MCF 10A (cell line): ENCODE results near the gene FOXG1. TPM values are rescaled to one million over a fixed set of nuclear protein-coding genes. Genes with fewer than 3 reads are reported as not detected.

Experiments used
- BruUV-seq: library from RNA; stranded (reverse); fragments of 400-500 nt; replicated peaks from 2 replicates; lab custom pipeline; 2021; lab: Mats Ljungman, UMichigan
- CTCF ChIA-PET: fragments of 300-600 bp; sonication (Branson Sonifier 250); formaldehyde crosslinking; extraction: SDS; loops from one replicate; lab custom pipeline; 2021; ENCODE audit warnings: antibody characterized with exemption, inconsistent platforms; lab: Yijun Ruan, JAX
- POLR2A ChIA-PET: fragments of 300-600, 350-650 bp; sonication (Branson Sonifier 250); formaldehyde crosslinking; extraction: SDS; loops from one replicate; lab custom pipeline; 2020; ENCODE audit warnings: antibody characterized with exemption, inconsistent platforms; lab: Yijun Ruan, JAX
- DNase-seq: peaks from one replicate; pipeline ENCODE4 v3.0.0-alpha.2; 2018; ENCODE audit not compliant: unreplicated experiment
- H3K27ac Mint-ChIP-seq: one replicate; pipeline ENCODE4 v1.8.0; 2022; ENCODE audit warnings: mild to moderate bottlenecking, low read depth, mixed read lengths; ENCODE audit not compliant: unreplicated experiment
- H3K27me3 Mint-ChIP-seq: one replicate; pipeline ENCODE4 v1.8.0; 2022; ENCODE audit warnings: mixed read lengths; ENCODE audit not compliant: insufficient read depth, unreplicated experiment
- H3K36me3 Mint-ChIP-seq: one replicate; pipeline ENCODE4 v1.8.0; 2022; ENCODE audit warnings: mild to moderate bottlenecking, moderate library complexity, mixed read lengths; ENCODE audit not compliant: insufficient read depth, unreplicated experiment
- H3K4me1 Mint-ChIP-seq: one replicate; pipeline ENCODE4 v1.8.0; 2022; ENCODE audit warnings: mixed read lengths; ENCODE audit not compliant: insufficient read depth, unreplicated experiment
- H3K4me3 Mint-ChIP-seq: one replicate; pipeline ENCODE4 v1.8.0; 2022; ENCODE audit warnings: mild to moderate bottlenecking, moderate library complexity, mixed read lengths; ENCODE audit not compliant: unreplicated experiment
- H3K9me3 Mint-ChIP-seq: one replicate; pipeline ENCODE4 v1.8.0; 2022; ENCODE audit warnings: mixed read lengths; ENCODE audit not compliant: unreplicated experiment
- intact Hi-C: fragments of 100-400 bp; cut with micrococcal nuclease; formaldehyde crosslinking; loops from 2 replicates; pipeline ENCODE4 v1.14.1; 2022
- total RNA-seq: library from RNA; stranded (reverse); gene quantifications from 2 replicates; pipeline ENCODE4 v1.2.3, GENCODE V29; 2022
- TF ChIP-seq, protein P1 (sequence below): fragments of 200-600 bp; IDR thresholded peaks from one replicate; pipeline ENCODE4 v1.8.0; 2022; ENCODE audit warnings: antibody characterized with exemption, mild to moderate bottlenecking; ENCODE audit not compliant: unreplicated experiment

The FOXG1 gene
- total RNA-seq, 1 experiment from 2014 or later, result not detected

DNA sequence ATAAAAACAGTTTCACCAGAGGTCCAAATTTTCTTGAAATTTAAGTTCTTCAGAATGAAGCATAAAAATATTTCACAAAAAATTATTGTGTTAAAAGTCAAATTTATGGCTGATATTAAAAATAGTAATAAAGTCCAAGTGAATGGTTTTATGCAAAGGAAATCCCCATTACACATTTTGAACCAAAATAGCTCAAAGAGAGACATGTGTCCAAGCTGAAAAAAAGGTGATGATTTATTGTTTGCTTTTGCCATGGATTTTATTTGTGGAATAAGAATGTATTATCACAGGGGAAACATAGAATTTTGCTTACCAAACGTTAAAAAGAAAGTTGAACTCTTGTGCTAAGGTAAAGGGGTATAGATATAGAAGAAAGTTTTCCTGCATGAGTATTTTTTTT is 4.6 kb downstream of the FOXG1 start:
- H3K27ac Mint-ChIP-seq, result no peak overlapping the region
- TF ChIP-seq, protein P1, sequence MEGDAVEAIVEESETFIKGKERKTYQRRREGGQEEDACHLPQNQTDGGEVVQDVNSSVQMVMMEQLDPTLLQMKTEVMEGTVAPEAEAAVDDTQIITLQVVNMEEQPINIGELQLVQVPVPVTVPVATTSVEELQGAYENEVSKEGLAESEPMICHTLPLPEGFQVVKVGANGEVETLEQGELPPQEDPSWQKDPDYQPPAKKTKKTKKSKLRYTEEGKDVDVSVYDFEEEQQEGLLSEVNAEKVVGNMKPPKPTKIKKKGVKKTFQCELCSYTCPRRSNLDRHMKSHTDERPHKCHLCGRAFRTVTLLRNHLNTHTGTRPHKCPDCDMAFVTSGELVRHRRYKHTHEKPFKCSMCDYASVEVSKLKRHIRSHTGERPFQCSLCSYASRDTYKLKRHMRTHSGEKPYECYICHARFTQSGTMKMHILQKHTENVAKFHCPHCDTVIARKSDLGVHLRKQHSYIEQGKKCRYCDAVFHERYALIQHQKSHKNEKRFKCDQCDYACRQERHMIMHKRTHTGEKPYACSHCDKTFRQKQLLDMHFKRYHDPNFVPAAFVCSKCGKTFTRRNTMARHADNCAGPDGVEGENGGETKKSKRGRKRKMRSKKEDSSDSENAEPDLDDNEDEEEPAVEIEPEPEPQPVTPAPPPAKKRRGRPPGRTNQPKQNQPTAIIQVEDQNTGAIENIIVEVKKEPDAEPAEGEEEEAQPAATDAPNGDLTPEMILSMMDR, result no peak
- H3K4me1 Mint-ChIP-seq, result no peaks in the 10 kb centered on the region
- H3K27me3 Mint-ChIP-seq, result peaks cover 83% of the 10 kb centered on the region
- H3K9me3 Mint-ChIP-seq, result peaks cover 2% of the 10 kb centered on the region
- peaks cover 7% of the 10 kb centered on the region for H3K36me3 Mint-ChIP-seq
- ChIA-PET CTCF (interaction anchor here (1.0 kb wide), 1 partner anchor 17 kb away, joined by 5 read pairs; no protein-coding TSS in a partner anchor), POLR2A (no interaction called here)
- no peak overlapping the region for H3K4me3 Mint-ChIP-seq
- DNase-seq, result no peak
- no TSS peak for BruUV-seq
- intact Hi-C loops, result no loop called here

- TF ChIP-seq, protein P1, result no peak
- BruUV-seq, result no TSS peak
- H3K36me3 Mint-ChIP-seq, result peaks cover 7% of the 10 kb centered on the region
- H3K4me3 Mint-ChIP-seq, result no peak overlapping the region
- no peaks in the 10 kb centered on the region for H3K4me1 Mint-ChIP-seq
- H3K9me3 Mint-ChIP-seq, result no peaks in the 10 kb centered on the region
- DNase-seq, result no peak
- ChIA-PET CTCF (interaction anchor here (0.6 to 0.8 kb wide), 2 partner anchors 17 to 553 kb away, joined by 4 to 6 read pairs; no protein-coding TSS in a partner anchor), POLR2A (no interaction called here)
- intact Hi-C loops, result no loop called here
- no peak overlapping the region for H3K27ac Mint-ChIP-seq
- peaks cover 91% of the 10 kb centered on the region for H3K27me3 Mint-ChIP-seq
Observed at GRCh38 chr14:28772613-28773012, 6.0 kb downstream of the FOXG1 start.

DNA sequence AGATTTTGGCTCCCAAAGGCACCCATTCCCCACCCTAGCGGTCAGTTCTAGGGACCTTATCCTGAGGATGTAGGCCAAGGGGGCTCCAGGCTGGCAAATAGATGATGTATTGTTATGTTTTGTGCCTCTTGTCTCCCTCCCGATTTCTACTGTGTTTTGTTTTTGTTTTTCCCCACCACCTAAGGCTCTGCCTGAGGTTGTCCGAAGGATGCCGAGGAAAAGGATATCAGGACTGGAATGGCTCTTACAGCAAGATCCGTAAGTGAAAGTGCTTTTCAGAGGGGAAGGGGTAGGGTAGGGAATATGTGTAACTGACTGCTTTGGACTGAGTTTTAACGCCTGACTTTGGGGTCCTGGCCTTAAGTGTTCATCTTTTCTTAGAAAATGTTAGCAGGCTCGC is 6.6 kb downstream of the FOXG1 start:
- intact Hi-C loops, result no loop called here
- Mint-ChIP-seq H3K27ac (no peak overlapping the region), H3K4me3 (no peak overlapping the region), H3K9me3 (no peaks in the 10 kb centered on the region), H3K27me3 (peaks cover 93% of the 10 kb centered on the region), H3K4me1 (no peaks in the 10 kb centered on the region), H3K36me3 (peaks cover 5% of the 10 kb centered on the region)
- POLR2A ChIA-PET, result no interaction called here
- no peak for DNase-seq
- CTCF ChIA-PET, result interaction anchor here (0.8 kb wide), 1 partner anchor 18 kb away, joined by 6 read pairs; no protein-coding TSS in a partner anchor
- TF ChIP-seq, protein P1, result no peak
- BruUV-seq, result no TSS peak

DNA sequence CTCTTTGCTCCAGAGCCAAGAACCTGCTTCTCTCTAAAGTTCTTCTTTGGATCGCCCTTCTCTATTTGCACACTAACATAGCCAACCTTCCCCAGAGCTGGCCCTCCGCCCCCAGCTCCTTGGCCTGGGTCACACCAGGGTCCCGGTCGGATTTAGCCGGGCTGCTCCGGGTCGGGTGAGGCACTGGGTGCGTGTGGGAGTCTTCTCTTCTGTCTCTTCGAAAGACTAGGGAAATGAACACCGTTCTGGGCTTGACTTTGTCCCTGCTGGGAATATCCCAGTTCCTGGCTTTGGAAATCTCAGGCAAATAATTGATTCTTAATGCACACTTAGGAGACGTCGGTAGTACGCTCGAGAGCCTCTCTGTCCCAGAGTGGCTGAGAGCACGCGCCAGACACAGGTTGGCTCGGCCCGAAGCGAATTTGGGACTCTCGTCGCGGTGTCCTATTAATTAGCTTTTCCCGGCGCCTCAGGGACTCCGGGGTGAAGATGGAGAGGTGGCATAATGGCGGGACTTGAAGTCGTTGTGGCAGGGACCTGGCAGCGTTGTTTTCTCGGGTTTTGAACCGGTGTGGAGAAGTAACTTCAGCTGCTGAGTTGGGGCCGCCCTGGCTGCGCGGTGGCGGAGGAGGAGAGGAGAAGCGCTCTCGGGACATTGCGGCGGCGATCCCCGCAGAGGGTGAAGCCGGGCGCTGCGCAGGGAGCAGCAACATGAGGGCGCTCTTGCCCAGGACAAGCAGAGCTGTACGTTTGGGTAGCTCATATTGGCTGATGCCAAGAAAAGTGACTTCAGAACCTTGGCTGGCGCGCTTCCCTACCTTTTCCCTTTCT is 7.5 kb downstream of the FOXG1 start:
- intact Hi-C loops, result no loop called here
- Mint-ChIP-seq H3K9me3 (no peaks in the 10 kb centered on the region), H3K27me3 (peaks cover 93% of the 10 kb centered on the region), H3K36me3 (no peaks in the 10 kb centered on the region), H3K27ac (no peak overlapping the region), H3K4me1 (no peaks in the 10 kb centered on the region), H3K4me3 (no peak overlapping the region)
- no TSS peak for BruUV-seq
- POLR2A ChIA-PET, result no interaction called here
- no peak for DNase-seq
- TF ChIP-seq, protein P1, result no peak
- CTCF ChIA-PET, result interaction anchor here (0.6 to 0.7 kb wide), 2 partner anchors 21 to 452 kb away, joined by 3 read pairs; no protein-coding TSS in a partner anchor
